ENCODE data around the gene TUBA3E.
"Not testable (repeated sequence)": the region's sequence is repeated elsewhere in the genome, so short reads cannot be mapped to it uniquely, and the experiment has no call there.

DNA sequence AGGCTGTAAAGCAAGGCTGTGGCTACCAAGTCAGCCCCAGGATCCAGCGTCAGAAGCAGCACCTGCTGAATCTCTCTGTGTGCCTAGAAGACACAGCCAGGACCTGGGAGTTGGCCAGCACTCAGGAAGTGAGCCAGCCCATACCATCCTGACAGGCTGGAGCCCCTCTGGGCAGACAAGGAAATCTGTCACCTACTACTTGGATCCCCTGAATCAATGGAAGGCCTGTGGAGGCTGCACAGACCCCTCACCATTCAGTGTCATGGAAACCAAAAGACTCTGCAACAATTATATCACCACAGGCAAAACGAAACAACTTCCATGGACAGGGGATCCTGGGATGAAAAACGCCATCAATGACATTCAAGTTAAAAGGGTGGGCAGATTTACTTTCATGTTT, 31.6 kb downstream of the TUBA3E start:
- TF ChIP-seq POLR2A (IDR thresholded peaks at IDR 0.05; ENCODE audit: low read length); ESRRA (IDR thresholded peaks at IDR 0.05; ENCODE audit: borderline replicate concordance, low read length); BHLHE40 (IDR thresholded peaks at IDR 0.05; ENCODE audit: low read depth, low read length): not testable (repeated sequence)

Data from A549 (cell line).